ENCODE measurements around the gene ERC2. TPM values are rescaled to one million over a fixed set of nuclear protein-coding genes. Genes with fewer than 3 reads are reported as not detected.

The ERC2 gene
- polyA plus RNA-seq, 2 of the 4 experiments (the other 2 are of a cell fraction), result 0.16 TPM; not detected in 1

GRCh38 chr3:55611121-55611520 is 857.1 kb downstream of the ERC2 start:
- FAIRE-seq (no peak), DNase-seq (ENCODE audit: low read depth in 1 of 2, low spot score in 1 of 2) (no peak), ATAC-seq (no peak)
- Histone ChIP-seq H3K4me3 (no peak overlapping the region), H3K4me1 (no peaks in the 10 kb centered on the region), H3K9me3 (no peaks in the 10 kb centered on the region), H3K4me2 (no peak overlapping the region), H3K27ac (no peak overlapping the region)
- TF ChIP-seq, protein P1, sequence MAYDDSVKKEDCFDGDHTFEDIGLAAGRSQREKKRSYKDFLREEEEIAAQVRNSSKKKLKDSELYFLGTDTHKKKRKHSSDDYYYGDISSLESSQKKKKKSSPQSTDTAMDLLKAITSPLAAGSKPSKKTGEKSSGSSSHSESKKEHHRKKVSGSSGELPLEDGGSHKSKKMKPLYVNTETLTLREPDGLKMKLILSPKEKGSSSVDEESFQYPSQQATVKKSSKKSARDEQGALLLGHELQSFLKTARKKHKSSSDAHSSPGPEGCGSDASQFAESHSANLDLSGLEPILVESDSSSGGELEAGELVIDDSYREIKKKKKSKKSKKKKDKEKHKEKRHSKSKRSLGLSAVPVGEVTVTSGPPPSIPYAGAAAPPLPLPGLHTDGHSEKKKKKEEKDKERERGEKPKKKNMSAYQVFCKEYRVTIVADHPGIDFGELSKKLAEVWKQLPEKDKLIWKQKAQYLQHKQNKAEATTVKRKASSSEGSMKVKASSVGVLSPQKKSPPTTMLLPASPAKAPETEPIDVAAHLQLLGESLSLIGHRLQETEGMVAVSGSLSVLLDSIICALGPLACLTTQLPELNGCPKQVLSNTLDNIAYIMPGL (CRISPR knock-in tag; IDR thresholded peaks at IDR 0.05; ENCODE audit: borderline replicate concordance), result no peak
- TF ChIP-seq USF2 (IDR thresholded peaks at IDR 0.05) (no peak), EHMT2 (IDR thresholded peaks at IDR 0.05; ENCODE audit: low read depth) (no peak), ESRRA (IDR thresholded peaks at IDR 0.05; ENCODE audit: borderline replicate concordance, low read length) (no peak), JUN (IDR thresholded peaks at IDR 0.05) (no peak), RCOR1 (IDR thresholded peaks at IDR 0.05; ENCODE audit: low read depth, low read length) (no peak), RAD21 (conservative IDR thresholded peaks at IDR 0.05 in 1 of 2, IDR thresholded peaks at IDR 0.05 in 1 of 2) (no peak), HES2 (IDR thresholded peaks at IDR 0.05) (no peak), ZC3H11A (IDR thresholded peaks at IDR 0.05) (no peak), RARB (CRISPR knock-in tag; IDR thresholded peaks at IDR 0.05) (no peak), EP300 (IDR thresholded peaks at IDR 0.05) (no peak), ZFP36 (IDR thresholded peaks at IDR 0.05; ENCODE audit: borderline replicate concordance, partially characterized antibody) (no peak), KDM5A (IDR thresholded peaks at IDR 0.05) (no peak), SREBF2 (IDR thresholded peaks at IDR 0.05) (no peak)
- 22% methylated on average over 1 of the region's 1 CpG for WGBS (ENCODE audit: missing lambda C conversion rate)
- ChIA-PET POLR2A (no interaction called here), CTCF (no interaction called here)

DNA sequence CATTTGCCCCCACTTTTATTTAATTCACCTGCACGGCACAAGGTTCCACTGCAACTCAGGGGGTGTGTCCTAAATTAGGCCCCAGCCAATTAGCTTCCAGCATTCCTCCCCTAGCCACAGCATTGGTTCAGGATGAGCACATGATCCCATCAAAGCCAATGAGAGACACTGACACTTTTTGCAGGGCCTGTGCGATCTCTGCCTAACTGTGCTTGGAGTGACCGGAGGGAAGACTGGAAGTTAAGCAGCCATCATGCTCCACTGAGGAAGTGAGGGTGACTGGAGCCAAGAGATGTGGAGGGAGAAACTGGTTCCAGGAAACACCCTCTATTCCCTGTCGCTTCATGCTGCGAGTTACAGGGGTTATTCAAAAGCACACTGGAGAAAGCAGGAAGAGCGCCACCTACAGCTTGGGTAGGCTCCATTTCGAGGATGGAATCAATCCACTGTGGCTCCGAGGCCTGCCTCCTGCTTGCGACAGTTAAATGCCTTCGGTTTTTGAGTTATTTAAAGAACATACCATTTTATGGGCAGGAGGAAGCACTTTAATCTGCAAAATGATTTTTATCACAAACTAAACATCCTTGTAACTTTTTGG is 858.9 kb downstream of the ERC2 start:
- no peak for FAIRE-seq
- ChIA-PET POLR2A (no interaction called here), CTCF (no interaction called here)
- 52% methylated on average over 9 of the region's 10 CpGs for WGBS (ENCODE audit: missing lambda C conversion rate)
- H3K9me3 ChIP-seq, result no peaks in the 10 kb centered on the region
- H3K27ac ChIP-seq, result no peak overlapping the region
- H3K4me2 ChIP-seq, result no peak overlapping the region
- no peaks in the 10 kb centered on the region for H3K4me1 ChIP-seq
- DNase-seq (ENCODE audit: low read depth in 1 of 2, low spot score in 1 of 2), result no peak
- no peak overlapping the region for H3K4me3 ChIP-seq
- TF ChIP-seq HOXB13 (CRISPR knock-in tag; IDR thresholded peaks at IDR 0.05; ENCODE audit: low read depth) (no peak), NPAS2 (CRISPR knock-in tag; IDR thresholded peaks at IDR 0.05; ENCODE audit: borderline replicate concordance) (no peak)
- ATAC-seq, result no peak

DNA sequence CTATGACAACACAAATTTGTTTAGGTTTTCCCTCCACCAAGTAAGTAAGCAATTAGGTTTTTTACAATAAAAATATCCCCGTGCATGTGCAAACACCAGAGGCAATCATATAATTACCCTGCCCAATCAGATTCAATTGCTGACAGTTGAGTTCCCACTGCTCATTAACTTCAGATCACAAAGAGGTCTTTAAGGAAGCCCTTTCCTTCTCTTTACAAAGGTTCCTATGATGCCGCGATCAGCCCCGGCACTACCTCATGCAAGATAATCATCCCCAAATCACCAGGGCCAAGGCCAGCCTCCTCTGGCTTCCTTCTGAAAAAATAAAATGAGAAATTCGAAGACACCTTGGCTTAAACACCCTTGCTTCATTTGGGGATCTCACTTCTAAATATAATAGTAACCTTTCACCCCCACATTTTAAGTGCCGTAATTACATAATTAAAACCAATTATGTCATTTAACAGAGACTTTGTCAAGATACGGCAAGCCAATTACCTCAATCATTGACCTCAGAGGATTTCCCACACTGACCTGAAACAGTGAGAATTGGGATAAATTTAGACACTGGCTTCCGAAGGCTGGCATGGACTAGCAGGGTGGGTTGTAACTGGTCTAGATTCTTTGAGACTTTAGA is 859.8 kb downstream of the ERC2 start:
- CTCF ChIA-PET, result no interaction called here
- TF ChIP-seq SMC3 (IDR thresholded peaks at IDR 0.05), result no peak
- no peak for TF ChIP-seq CTCF (IDR thresholded peaks at IDR 0.05)
- TF ChIP-seq HOXB5 (CRISPR knock-in tag; IDR thresholded peaks at IDR 0.05), result no peak
- Histone ChIP-seq H3K9me3 (no peaks in the 10 kb centered on the region), H3K4me2 (no peak overlapping the region), H3K4me3 (no peak overlapping the region), H3K27ac (no peak overlapping the region), H3K4me1 (no peaks in the 10 kb centered on the region)
- FAIRE-seq (no peak), DNase-seq (ENCODE audit: low read depth in 1 of 2, low spot score in 1 of 2) (no peak), ATAC-seq (no peak)
- 68% methylated on average over 8 of the region's 8 CpGs for WGBS (ENCODE audit: missing lambda C conversion rate)
- POLR2A ChIA-PET, result no interaction called here
